ENCODE measurements around the gene WBP2. TPM values are rescaled to one million over a fixed set of nuclear protein-coding genes. Genes with fewer than 3 reads are reported as not detected.
A peak's percentile ranks its signal among the peaks of the same experiment; 100 is the strongest.

The WBP2 gene
- total and polyA plus RNA-seq, 2 of the 13 experiments (the other 11 are each of a cell fraction or from before 2014, with no cell fraction given): 29.2 to 29.5 TPM

- TF ChIP-seq ZNF501 (CRISPR knock-in tag; IDR thresholded peaks at IDR 0.05): peak; percentile 59; the same call in 1 of the 2 replicates
- TF ChIP-seq, protein P1, sequence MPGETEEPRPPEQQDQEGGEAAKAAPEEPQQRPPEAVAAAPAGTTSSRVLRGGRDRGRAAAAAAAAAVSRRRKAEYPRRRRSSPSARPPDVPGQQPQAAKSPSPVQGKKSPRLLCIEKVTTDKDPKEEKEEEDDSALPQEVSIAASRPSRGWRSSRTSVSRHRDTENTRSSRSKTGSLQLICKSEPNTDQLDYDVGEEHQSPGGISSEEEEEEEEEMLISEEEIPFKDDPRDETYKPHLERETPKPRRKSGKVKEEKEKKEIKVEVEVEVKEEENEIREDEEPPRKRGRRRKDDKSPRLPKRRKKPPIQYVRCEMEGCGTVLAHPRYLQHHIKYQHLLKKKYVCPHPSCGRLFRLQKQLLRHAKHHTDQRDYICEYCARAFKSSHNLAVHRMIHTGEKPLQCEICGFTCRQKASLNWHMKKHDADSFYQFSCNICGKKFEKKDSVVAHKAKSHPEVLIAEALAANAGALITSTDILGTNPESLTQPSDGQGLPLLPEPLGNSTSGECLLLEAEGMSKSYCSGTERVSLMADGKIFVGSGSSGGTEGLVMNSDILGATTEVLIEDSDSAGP (CRISPR knock-in tag; IDR thresholded peaks at IDR 0.05; ENCODE audit: borderline replicate concordance): peak; percentile 99
- TF ChIP-seq HES4 (CRISPR knock-in tag; IDR thresholded peaks at IDR 0.05; ENCODE audit: borderline replicate concordance): peak; percentile 64
- peak; percentile 47; the same call in 1 of the 2 replicates for TF ChIP-seq NCOA2 (CRISPR knock-in tag; IDR thresholded peaks at IDR 0.05)
- peak; percentile 62; the same call in 1 of the 2 replicates for TF ChIP-seq ZNF235 (CRISPR knock-in tag; IDR thresholded peaks at IDR 0.05; ENCODE audit: borderline replicate concordance)
- TF ChIP-seq, protein P2, sequence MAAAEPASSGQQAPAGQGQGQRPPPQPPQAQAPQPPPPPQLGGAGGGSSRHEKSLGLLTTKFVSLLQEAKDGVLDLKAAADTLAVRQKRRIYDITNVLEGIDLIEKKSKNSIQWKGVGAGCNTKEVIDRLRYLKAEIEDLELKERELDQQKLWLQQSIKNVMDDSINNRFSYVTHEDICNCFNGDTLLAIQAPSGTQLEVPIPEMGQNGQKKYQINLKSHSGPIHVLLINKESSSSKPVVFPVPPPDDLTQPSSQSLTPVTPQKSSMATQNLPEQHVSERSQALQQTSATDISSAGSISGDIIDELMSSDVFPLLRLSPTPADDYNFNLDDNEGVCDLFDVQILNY (CRISPR knock-in tag; conservative IDR thresholded peaks at IDR 0.05): peak; percentile 30; the same call in 1 of the 2 replicates
- no peak for TF ChIP-seq SNAI1 (CRISPR knock-in tag; IDR thresholded peaks at IDR 0.05; ENCODE audit: borderline replicate concordance)
- no peak for TF ChIP-seq SP1 (IDR thresholded peaks at IDR 0.05)
- peak; percentile 85 for TF ChIP-seq SP1 (CRISPR knock-in tag; IDR thresholded peaks at IDR 0.05)
- no peak for TF ChIP-seq NR3C1 (CRISPR knock-in tag; IDR thresholded peaks at IDR 0.05)
Measured at GRCh38 chr17:75896415-75897159, 41.5 kb upstream of the WBP2 start, which contains the start of gene TRIM65 (continued).

Measured in HepG2 (cell line).